Measurements from ENCODE around the gene MTRF1L.
"Not testable (repeated sequence)": the region's sequence is repeated elsewhere in the genome, so short reads cannot be mapped to it uniquely, and the experiment has no call there.

Gene MTRF1L

GRCh38 chr6:152979116-152979515, 23.4 kb downstream of the MTRF1L start:
- TF ChIP-seq CTCF (conservative IDR thresholded peaks at IDR 0.05) (no peak), ZFX (IDR thresholded peaks at IDR 0.05) (no peak)

GRCh38 chr6:152978058-152978457, 24.5 kb downstream of the MTRF1L start:
- H3K27ac ChIP-seq: no peak overlapping the region
- TF ChIP-seq CTCF (conservative IDR thresholded peaks at IDR 0.05) (no peak), ZFX (IDR thresholded peaks at IDR 0.05) (no peak)

More at GRCh38 chr6:152979116-152979515, 23.4 kb downstream of the MTRF1L start:
- H3K27ac ChIP-seq: no peak overlapping the region

- TF ChIP-seq ZFX (IDR thresholded peaks at IDR 0.05): no peak
- TF ChIP-seq CTCF (conservative IDR thresholded peaks at IDR 0.05): no peak
- no peak overlapping the region for H3K27ac ChIP-seq
Observed at GRCh38 chr6:152977556-152977955, 25.0 kb downstream of the MTRF1L start.

- TF ChIP-seq CTCF (conservative IDR thresholded peaks at IDR 0.05) (no peak), ZFX (IDR thresholded peaks at IDR 0.05) (no peak)
- no peak overlapping the region for H3K27ac ChIP-seq
Observed at GRCh38 chr6:152976749-152977148, 25.8 kb downstream of the MTRF1L start.

GRCh38 chr6:152975204-152975915, 27.1 kb downstream of the MTRF1L start:
- no peak for TF ChIP-seq CTCF (conservative IDR thresholded peaks at IDR 0.05)
- no peak for TF ChIP-seq ZFX (IDR thresholded peaks at IDR 0.05)
- H3K27ac ChIP-seq: no peak overlapping the region

GRCh38 chr6:152973916-152974315, 28.6 kb downstream of the MTRF1L start:
- TF ChIP-seq CTCF (conservative IDR thresholded peaks at IDR 0.05) (no peak), ZFX (IDR thresholded peaks at IDR 0.05) (no peak)
- no peak overlapping the region for H3K27ac ChIP-seq

GRCh38 chr6:152969688-152970418, 32.7 kb downstream of the MTRF1L start:
- TF ChIP-seq ZFX (IDR thresholded peaks at IDR 0.05) (no peak), CTCF (conservative IDR thresholded peaks at IDR 0.05) (no peak)
- H3K27ac ChIP-seq: no peak overlapping the region

GRCh38 chr6:152966168-152966894, 36.2 kb downstream of the MTRF1L start:
- not testable (repeated sequence) for H3K27ac ChIP-seq
